ENCODE results near the gene NPHP3. TPM values are rescaled to one million over a fixed set of nuclear protein-coding genes. Genes with fewer than 3 reads are reported as not detected.

The NPHP3 gene
- total RNA-seq, 1 donor from 2014 or later, result 22.4 TPM

DNA sequence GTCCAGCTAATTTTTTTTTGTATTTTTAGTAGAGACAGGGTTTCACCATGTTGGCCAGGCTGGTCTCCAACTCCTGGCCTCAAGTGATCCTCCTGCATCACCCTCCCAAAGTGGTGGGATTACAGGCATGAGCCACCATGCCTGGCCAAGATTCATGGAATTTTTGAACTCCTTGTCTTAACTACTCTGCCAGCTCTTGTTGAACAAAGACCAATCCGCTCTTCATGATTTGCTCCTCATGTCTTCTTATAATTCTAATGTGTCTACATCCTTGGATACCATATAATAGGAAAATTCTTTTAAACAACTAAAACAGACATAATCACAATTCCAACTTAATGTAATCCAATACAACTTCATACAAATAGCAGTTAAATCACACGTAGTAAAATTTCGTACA, 40.8 kb downstream of the NPHP3 start:
- peaks cover 28% of the 10 kb centered on the region for H3K36me3 Mint-ChIP-seq
- TF ChIP-seq, protein P1, sequence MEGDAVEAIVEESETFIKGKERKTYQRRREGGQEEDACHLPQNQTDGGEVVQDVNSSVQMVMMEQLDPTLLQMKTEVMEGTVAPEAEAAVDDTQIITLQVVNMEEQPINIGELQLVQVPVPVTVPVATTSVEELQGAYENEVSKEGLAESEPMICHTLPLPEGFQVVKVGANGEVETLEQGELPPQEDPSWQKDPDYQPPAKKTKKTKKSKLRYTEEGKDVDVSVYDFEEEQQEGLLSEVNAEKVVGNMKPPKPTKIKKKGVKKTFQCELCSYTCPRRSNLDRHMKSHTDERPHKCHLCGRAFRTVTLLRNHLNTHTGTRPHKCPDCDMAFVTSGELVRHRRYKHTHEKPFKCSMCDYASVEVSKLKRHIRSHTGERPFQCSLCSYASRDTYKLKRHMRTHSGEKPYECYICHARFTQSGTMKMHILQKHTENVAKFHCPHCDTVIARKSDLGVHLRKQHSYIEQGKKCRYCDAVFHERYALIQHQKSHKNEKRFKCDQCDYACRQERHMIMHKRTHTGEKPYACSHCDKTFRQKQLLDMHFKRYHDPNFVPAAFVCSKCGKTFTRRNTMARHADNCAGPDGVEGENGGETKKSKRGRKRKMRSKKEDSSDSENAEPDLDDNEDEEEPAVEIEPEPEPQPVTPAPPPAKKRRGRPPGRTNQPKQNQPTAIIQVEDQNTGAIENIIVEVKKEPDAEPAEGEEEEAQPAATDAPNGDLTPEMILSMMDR (conservative IDR thresholded peaks at IDR 0.05), result no peak
- H3K27me3 Mint-ChIP-seq, result no peaks in the 10 kb centered on the region
- H3K4me3 Mint-ChIP-seq, result no peak overlapping the region
- H3K27ac Mint-ChIP-seq, result no peak overlapping the region
- H3K4me1 Mint-ChIP-seq (ENCODE audit: unreplicated experiment), result peaks cover 5% of the 10 kb centered on the region
- H3K9me3 Mint-ChIP-seq, result no peaks in the 10 kb centered on the region
- no peak for DNase-seq (ENCODE audit: extremely low spot score, unreplicated experiment)

- H3K27ac Mint-ChIP-seq, result no peak overlapping the region
- peaks cover 5% of the 10 kb centered on the region for H3K4me1 Mint-ChIP-seq (ENCODE audit: unreplicated experiment)
- TF ChIP-seq, protein P1 (conservative IDR thresholded peaks at IDR 0.05), result no peak
- no peaks in the 10 kb centered on the region for H3K27me3 Mint-ChIP-seq
- no peak overlapping the region for H3K4me3 Mint-ChIP-seq
- H3K9me3 Mint-ChIP-seq, result no peaks in the 10 kb centered on the region
- peaks cover 24% of the 10 kb centered on the region for H3K36me3 Mint-ChIP-seq
- DNase-seq (ENCODE audit: extremely low spot score, unreplicated experiment), result no peak
Measured at GRCh38 chr3:132679911-132680310, 42.3 kb downstream of the NPHP3 start.

GRCh38 chr3:132675408-132675807, 46.8 kb downstream of the NPHP3 start:
- H3K4me3 Mint-ChIP-seq, result no peak overlapping the region
- H3K27me3 Mint-ChIP-seq, result no peaks in the 10 kb centered on the region
- no peak overlapping the region for H3K27ac Mint-ChIP-seq
- H3K9me3 Mint-ChIP-seq, result no peaks in the 10 kb centered on the region
- H3K36me3 Mint-ChIP-seq, result peaks cover 28% of the 10 kb centered on the region
- TF ChIP-seq, protein P1 (conservative IDR thresholded peaks at IDR 0.05), result no peak
- DNase-seq (ENCODE audit: extremely low spot score, unreplicated experiment), result no peak
- H3K4me1 Mint-ChIP-seq (ENCODE audit: unreplicated experiment), result no peaks in the 10 kb centered on the region

DNA sequence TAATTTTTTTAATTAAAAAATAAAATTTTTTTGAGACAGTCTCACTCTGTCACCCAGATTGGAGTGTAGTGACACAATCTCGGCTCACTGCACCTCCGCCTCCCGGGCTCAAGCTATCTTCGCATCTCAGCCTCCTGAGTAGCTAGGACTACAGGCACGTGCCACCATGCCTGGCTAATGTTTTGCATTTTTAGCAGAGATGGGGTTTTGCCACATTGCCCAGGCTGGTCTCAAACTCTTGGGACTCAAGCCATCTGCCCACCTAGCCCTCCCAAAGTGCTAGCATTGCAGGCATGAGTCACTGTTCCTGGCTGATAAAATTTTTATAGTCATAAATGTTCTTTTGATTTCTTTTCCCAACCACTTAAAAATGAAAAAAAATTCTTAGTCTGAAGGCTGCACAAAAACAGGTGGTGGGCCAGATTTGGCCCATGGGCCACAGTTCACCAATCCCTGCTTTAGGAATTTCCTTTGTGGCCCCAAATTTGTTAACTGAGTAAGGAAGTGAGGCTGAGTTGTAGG, 52.9 kb downstream of the NPHP3 start:
- Mint-ChIP-seq H3K4me3 (no peak overlapping the region), H3K9me3 (no peaks in the 10 kb centered on the region), H3K4me1 (ENCODE audit: unreplicated experiment) (no peaks in the 10 kb centered on the region), H3K27me3 (no peaks in the 10 kb centered on the region), H3K27ac (no peak overlapping the region), H3K36me3 (peaks cover 12% of the 10 kb centered on the region)
- no peak for DNase-seq (ENCODE audit: extremely low spot score, unreplicated experiment)
- TF ChIP-seq, protein P1 (conservative IDR thresholded peaks at IDR 0.05), result no peak

GRCh38 chr3:132665230-132665745, 56.9 kb downstream of the NPHP3 start:
- Mint-ChIP-seq H3K27ac (no peak overlapping the region), H3K9me3 (no peaks in the 10 kb centered on the region), H3K27me3 (no peaks in the 10 kb centered on the region), H3K4me3 (no peak overlapping the region), H3K4me1 (ENCODE audit: unreplicated experiment) (peaks cover 8% of the 10 kb centered on the region), H3K36me3 (peaks cover 11% of the 10 kb centered on the region)
- TF ChIP-seq, protein P1 (conservative IDR thresholded peaks at IDR 0.05), result no peak
- DNase-seq (ENCODE audit: extremely low spot score, unreplicated experiment), result no peak
